HG02759 (cell line): Measurements from ENCODE around the gene SPAG6.
A peak's percentile ranks its signal among the peaks of the same experiment; 100 is the strongest.

Source experiments
- ATAC-seq: cut with Tn5 transposase; IDR thresholded peaks from one replicate; pipeline ENCODE4 v1.9.1; 2021; ENCODE audit warnings: mild to moderate bottlenecking, moderate library complexity; ENCODE audit not compliant: unreplicated experiment

Gene SPAG6

DNA sequence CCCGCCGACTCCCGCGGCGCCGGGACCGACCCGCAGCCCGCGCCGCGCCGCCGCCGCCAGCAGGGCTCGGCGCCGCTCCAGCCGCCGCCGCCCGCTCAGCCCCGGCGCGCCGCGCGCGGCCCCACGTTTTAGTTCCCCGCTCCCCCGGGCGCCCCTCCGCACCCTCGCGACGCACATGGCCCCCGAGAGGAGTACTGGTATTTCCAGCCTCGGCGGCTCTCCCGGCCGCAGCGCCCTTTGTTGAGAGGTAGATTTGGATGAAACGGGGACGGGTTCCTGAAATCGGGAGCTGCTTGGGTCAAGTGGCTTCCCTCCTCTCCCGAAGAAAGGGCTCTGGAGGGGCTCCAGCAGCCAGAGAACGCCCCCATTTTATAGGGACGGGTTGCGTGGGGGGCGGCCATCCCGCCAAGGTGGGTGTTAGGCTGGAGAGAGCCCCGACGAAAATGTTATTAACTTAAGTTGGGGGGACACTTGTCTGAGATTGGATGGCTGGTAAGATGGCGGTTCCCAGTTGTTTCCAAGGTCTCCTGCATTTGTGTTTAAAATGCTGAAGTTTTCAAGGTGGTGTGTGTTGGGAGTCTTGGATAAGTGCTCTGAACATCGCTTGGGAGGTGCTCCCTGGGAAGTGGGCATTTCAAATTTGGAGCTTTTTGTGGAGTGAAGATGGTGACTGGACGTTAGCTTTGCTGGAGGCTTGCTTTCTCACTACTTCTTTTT is 23.2 kb upstream of the SPAG6 start:
- ATAC-seq, result no peak

DNA sequence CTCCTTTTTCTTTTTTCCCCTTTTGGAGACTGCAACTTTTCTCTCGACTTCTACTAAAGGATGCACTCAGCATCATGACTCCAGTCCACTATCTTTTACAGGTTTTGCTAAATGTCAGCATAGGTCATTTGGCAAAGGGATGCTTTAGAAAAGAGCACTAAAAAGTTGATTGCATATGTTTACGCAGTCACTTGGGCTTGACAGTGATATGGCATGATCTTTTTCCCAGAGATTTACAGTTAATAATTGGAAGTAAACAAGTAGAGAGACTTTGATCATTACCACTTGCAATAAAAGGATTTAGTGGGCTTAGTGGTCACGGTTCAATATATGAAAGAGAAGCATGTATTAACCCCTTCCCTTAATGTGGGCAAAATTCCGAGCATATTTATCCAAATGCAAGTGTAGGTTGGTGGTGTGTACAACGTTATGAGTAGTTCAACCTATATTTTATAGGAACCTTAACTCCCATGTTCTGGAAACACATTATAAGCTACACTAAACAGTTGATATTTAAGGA is 22.6 kb upstream of the SPAG6 start:
- no peak for ATAC-seq

DNA sequence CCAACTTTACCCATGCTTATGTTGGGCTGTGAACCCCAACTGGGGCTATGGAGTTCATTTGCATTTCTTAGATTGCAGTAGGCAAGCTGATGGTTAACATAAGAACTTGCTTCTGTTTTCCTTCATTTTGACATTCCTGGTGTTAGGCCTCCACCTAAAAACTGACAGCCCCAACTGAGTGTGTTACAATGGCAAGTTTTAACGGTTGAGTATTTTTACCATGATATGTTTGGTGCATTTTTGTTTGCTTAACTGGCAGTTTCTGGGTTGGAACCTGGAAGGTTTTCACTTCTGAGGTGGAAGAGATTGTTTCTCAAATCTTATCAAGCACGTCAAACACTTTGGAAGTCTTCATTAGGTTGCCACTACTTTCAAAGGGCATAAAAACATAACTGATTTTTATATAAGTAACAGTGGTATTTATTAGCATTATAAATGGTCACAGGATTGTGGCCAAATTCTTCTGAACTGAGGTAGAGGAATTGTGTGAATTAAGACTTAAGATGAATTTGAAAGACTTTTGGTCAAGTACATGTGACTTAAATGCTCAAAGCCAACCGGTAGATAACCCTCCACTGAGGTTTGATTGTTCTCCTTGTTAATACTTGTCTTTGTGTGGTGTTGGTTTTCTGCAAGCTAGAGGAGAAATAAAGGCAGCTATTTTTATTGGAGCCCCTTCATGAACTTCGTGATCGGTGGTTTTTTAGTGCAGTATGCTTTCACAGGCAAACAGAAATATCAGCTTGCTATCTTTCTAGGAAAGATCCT is 21.6 kb upstream of the SPAG6 start:
- no peak for ATAC-seq

DNA sequence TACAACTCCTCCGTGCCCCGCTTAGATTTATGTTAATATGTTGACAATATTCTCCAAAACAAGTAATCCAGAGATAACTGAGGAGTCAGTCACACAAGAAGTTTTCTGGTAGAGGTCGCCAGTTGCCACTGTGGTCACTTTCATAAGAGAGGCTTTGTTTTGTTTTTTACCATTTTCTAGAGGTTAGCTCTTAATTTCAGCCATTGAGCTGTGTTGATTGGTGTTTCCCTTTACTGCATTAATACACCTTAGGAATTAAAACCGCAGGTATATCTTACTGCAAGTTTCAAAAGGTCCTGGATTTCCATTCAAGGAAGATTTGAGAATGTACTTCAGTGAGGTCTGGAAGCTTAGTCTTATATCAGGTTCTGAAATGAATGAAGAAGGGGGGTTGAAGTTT is 20.9 kb upstream of the SPAG6 start:
- no peak for ATAC-seq

DNA sequence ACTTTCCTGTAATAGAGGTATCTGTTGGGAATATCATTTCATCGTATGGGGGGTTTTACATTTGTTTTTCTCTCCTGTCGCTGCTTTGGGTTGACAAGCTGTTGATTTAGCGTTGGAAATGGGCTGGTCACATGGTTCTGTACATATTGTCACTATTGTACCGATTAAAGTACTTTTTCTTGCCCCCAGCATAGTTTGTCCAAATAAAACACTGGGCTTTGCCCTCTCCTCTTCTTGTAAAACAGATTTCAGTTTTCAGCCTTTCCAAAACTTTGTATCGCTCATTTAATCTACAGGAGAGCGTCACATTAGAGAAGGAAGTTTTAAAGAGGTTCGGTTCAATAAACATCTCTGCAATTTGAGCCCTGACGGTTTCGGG is 20.4 kb upstream of the SPAG6 start:
- no peak for ATAC-seq

DNA sequence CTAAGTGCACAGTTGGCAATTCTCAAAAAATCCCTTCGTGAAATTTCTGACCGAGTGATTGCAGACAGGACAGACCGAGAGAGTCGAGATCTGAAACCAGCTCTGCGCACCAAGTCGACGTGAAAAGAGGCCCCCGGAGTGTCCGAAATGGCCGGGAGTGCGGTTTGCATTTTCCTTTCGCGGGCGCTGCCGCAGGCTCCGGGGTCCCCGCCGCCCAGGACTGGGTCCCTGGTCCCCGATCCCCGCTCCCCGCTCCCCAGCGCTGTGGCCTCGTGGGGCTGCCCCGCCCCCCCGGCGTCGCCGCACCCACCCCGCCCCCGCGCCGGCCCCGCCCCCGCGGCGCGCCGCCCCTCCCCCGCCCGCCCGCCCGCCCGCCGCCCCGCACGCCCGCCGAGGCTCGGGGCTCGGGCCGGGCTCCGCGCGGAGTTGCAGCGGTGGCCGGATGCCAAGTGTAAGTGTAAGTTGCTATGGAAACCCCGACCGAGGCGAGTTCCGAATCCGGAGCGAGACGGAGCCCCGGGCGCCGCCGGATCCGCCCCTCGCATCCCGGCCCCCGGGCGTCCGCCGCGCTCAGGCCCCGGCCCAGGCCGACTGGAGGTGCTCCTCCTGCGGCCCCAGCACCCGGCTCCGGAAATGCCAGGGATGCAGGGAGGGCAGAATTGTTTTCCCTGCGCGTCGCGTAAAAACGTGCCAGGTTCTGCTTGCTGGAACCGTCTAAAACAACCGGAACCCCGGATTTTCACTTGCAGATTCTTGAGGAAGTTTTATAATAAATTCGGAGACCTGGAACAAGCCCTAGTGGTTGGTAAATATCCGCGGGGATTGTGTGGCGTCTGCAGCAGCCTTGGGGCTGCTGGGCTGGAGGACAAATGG is 19.8 kb upstream of the SPAG6 start:
- peak; percentile 55 for ATAC-seq

DNA sequence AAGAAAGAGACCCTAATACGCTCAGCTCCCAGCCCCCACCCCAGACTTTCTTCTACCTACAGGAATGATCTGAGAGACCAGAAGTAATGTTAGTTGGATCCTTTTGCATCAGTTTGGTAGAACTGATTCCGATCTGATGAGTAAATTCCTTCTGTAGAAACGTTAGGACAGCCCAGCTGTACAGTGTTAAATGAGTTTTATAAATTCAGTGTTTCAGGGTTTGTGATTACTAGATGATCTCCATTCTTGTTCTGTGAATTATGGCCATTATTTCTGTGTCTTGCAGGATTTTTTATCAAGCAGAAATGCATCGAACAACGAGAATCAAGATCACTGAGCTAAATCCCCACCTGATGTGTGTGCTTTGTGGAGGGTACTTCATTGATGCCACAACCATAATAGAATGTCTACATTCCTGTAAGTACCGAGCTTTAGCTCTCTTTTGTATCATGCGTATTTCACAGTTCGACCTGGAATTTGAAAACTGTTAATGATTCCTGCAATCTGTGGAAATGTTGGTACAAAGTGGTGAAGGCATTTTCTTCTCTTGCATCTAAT is 19.1 kb upstream of the SPAG6 start:
- ATAC-seq, result no peak

DNA sequence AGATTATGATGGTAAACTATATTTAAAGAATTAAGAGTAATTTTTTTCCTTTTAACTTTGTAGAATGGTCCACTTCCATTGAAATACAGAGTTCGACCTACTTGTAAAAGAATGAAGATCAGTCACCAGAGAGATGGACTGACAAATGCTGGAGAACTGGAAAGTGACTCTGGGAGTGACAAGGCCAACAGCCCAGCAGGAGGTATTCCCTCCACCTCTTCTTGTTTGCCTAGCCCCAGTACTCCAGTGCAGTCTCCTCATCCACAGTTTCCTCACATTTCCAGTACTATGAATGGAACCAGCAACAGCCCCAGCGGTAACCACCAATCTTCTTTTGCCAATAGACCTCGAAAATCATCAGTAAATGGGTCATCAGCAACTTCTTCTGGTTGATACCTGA is 16.1 kb upstream of the SPAG6 start:
- ATAC-seq, result no peak

DNA sequence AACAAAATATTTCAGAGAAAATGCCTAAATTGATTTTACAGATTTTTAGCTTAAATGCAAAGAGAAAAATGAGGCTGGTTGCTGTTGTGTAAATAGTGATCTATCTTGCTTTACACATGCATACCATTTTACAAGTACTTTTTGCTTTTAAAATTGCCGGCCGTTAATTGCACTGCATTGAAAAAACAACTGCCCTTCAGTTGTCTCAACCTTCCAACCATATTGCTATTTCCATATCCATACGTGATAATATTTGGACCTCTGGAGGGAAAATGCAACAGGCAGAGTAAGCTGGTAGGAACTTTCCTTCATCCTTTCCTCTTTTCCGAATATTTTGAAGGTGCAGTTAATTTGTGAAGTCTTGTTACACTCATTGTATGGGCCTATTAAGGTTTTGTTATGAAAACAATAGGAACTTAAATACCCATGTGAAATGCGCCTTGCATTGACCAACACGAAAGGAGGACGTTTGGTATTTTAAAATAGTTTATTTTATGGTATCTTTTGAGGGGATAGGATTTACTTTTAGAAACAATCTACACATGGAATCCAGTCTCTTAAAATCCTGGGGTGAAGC is 13.1 kb upstream of the SPAG6 start:
- ATAC-seq, result no peak

DNA sequence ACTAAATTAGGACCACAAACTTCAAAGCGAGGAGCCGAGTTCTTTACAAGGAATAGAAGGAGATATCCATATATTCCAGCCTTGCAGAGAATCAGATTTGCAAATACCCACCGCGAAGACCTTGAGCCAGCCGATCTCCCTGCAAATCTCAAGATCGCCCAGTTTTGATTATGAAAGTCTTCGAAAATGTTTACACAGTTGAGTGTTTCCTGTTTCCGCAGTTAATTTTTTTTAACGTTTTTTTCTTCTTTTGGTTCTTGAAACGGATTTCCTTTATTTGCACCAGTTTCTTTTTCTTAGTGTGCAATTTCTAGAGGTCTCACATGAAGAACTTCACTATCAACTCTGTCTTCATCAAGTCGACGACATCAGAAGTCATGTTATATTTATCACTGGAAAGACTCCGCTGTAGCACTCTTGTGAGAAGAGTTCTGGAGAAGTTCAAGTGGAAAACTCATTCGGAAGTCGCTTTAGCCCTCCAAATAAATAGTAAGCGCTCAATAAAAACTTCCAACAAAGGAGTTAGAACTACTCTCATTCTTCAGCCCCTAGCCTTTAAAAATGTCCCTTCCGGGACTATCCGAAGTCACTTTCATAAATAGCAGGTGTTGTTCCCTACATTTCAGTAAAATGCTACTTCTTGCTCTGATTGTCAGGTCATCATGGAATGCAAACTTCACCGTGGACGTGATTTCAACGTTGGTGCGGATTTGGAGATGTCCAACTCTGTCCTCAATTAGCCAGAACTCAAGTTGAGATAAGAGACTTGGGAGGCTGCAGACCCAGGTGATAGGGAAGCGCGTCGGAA is 11.9 kb upstream of the SPAG6 start:
- ATAC-seq, result no peak

DNA sequence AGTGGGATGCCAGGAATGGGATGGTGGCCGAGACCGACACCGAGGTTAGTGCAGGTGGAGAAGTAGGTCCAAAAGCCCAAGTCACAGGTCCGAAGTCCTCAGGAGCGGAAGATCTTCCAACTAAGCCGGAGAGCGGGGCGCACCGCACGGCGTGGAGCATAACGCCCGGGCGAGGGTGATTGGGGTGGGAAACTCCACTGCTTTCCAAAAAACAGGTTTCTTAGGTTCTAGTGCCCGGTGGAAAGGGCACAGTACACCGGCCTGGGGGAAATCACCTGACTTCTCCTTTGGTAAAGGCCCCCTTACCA is 11.4 kb upstream of the SPAG6 start:
- ATAC-seq, result no peak

DNA sequence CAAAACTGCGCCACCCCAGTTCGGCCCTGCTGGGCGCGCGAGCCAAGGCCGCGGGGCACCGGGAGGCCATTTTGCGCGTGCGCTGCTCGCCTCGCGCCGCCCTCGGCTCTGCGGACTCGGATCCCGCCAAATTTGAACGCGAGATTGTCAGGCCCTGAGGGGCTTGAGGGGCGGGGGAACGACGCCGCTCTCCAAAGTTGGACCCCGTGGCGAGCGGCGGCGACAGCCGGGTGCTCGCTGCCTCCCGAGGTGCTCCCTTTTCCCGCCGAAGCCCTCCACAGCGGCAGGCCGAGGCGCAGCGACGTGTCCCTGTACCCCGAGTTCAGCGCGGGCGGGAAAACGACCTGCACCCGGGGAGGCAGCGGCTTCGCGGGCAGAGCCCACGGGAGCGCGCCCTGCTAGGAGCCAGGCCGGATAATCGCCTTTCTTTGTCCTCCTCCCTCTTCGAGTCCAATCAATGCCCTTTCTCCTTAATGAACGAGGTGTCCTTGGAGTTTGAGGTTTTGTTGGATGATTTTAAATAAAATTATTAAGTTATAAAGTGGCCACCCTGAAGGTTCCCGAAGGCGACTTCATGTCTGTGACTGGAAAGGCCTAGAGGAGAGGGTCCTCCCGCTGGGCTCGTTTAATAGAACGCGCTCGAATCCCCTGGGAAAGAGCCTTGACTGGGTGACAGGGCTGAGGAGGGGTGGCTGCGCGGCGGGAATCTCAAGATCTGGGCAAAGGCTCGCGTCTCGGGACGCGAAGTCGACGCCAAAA is 10.7 kb upstream of the SPAG6 start:
- ATAC-seq, result no peak

DNA sequence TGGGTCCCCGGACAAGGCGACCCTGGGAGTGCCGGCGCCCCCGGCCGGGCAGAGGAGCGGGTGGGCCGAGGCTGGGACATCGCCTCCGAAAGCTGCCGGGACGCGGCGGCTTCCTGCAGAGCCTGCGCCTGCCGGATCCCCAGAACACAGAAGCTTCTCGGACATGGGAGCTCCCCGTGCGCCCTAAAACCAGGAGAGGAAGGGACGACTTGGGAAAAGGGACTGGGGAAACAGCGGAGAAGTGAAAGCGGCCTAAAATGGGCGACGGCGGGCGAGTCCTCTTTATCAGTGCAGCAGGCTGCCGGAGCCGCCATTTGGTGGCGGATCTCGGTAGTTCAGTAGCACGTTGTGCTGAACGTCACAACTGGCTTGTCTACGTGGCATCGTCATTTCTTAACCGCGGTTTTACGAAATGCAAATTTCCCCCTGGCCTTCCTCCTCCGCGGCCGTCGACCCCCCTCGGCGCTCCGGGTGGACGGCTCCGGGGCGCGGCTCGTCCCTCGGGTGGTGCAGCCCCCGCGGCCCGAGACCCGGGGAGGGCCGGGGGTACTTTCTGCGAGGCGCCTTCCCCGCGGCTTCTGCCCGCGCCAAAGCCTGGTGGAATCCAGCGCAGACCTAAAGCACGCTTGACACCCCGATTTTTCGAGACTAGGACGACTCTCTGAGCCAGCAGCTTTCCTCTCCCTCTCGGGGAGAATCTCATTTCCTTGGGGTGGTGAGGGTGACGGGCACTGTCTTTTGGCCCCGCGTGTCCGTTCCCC is 9.9 kb upstream of the SPAG6 start:
- ATAC-seq, result peak; percentile 54

DNA sequence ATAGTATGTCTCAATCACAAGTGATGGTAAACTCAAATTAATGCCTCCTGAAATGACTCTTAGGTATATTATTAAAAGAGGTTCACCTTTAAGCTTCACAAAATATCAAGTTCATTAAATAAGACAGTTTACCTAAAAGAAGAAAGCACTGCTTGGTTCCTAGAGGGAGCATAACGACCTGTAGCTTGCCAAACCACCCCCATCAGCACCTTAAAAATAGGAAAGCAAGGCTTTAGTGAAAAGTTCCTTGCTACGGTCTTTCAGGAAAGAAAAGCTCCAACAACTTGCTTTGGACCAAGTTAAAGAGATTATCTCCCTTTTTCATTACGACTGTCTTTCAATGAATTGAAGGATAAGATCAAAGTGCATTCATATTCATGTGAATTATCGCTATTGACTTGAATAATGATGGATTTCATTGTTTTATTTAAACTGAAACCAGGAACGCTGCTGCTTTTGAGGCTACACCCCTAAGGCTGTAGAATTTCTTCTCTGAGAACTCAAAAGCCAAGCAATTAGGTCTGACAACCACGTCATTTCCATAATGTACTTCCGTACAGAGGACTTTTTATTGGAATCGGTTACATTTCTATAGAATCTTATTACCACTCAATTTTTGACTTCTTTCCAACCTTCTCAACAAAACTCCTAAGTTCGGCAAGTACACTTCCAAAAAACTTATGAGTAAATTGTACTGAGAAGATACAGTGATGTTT is 7.0 kb upstream of the SPAG6 start:
- no peak for ATAC-seq

DNA sequence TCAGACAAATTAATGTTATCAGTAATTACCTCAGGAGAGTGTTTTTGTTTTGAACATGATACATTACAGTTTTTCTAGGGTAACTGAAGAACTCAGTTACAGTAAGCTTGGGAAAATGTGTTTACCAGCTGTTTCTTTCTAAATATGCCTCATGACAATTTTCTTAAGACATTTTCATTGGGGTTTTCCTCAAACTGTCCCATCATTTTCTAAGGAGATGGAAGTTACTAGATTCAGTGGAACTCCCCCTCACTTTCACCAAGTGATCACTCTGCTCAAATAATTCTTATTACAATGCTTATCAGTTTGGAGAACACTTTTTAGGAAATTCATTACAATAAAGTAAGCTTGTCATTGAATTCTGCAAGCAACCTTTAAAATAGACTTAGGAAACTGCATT is 6.4 kb upstream of the SPAG6 start:
- no peak for ATAC-seq

DNA sequence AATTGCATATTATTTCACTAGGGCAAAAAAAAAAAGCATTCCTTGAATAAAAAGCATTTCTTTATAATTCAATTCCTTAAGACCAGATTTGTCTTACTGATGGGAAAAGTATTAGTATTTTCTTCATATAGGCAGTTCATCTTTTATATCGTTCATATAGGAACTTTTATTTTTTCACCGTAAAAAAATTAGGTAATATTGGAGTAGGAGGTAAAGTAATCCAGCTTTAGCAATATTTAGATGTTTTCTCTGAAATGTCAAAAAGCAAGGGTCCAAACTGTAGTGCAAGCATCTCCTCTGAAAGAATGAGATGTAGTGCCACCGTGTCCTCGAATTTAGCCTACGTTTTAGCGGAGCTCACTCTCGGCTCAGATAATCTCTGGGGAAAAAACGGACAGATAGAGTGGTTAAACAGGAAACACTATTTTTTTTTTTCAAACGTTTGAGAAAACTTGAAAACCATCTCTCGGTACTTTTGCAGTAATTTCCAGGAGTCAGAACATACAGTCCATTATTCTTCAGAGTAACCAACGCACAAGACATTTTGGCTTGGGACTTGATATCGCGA is 5.5 kb upstream of the SPAG6 start:
- ATAC-seq, result no peak

DNA sequence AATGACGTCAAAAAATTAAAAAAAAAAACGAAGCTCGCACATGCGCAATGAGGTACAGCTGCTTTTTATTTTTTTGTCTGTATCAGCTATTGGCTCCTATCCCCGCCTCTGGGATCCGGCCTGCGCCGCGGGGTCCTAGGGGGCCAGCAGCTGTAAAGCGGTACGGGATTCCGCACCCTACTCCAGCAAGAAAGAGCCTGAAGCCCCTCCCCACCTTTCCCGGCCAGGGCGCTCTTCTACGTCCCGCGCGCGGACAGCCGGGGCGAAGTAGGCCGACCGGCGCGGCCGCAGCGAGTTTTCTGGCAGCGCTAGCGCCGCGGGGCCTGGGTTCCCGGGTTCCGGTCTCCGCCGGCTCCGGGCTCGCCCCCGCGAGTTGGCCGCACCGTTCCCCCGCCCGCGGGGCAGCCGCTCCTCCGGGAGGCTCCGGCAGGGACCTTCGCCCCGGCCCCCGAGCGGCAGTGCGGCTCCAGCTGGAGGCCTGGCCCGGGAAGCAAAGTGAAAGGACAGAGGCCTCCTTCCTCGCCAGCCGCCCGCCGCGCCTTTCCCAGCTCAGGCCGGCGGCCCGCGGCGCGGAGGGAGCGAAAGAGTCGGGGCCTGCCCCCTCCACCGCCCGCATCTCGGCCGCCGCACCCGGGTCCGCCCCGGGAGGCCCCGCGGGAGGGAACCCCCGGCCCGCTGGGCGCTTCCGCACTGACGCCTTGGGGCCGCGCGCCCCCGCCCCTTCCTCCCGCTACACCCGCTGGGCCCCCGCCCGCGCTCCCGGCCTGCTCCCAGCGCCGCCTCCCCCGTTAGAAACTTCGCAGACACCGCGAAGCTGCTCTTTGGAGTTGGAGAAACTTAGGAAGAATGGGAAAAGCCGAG is 4.7 kb upstream of the SPAG6 start:
- peak; percentile 55 for ATAC-seq
